ENCODE measurements around the gene CASZ1. TPM values are rescaled to one million over a fixed set of nuclear protein-coding genes. Genes with fewer than 3 reads are reported as not detected.

CASZ1 gene
- total and polyA plus RNA-seq, 10 of the 15 experiments (the other 5 are each of a cell fraction or from before 2014, with no cell fraction given), result 0.52 to 9.8 (median 3.7) TPM

DNA sequence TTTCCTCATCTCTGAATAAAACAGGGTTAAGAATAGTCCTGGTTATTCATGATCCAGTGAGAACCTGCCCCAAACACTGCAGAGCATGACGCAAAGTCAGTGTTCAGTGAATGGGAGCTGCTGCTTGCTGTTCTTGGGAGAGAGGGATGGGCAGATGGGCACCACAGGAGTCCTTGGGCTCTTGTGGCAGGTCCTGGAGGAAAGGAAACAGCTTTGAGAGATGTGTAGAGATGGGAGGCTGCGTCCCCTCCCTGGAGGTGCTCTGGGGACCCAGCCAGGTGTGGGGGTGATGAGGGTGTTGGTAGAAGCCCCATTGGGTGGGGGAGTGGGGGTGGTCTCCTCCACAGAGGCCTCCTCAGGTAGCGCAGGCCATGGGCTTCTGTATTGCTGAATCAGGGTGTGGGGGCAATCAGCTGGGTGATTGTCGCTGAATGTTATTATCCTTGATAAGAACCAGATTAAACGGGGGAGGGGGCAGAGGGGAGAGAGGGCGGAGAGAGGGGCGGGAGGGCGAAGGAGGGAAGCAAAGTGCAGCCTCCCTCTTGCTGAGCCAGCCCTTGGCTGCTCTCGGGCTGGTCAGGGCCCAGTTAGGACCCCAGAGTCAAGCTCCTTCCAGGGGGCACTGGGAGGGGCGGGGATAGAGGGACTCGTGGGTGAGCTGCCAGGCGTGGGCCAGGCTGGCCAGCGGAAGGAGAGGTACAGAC is 22.9 kb upstream of the CASZ1 start:
- no peak overlapping the region for H3K27ac ChIP-seq (ENCODE audit: control insufficient read depth, insufficient read depth)
- no peaks in the 10 kb centered on the region for H3K4me1 ChIP-seq (ENCODE audit: control insufficient read depth, insufficient read depth, low read length)
- FAIRE-seq (no peak), DNase-seq (ENCODE audit: low read depth, low spot score) (no peak), ATAC-seq (no peak)
- ChIA-PET POLR2A (no interaction called here), SMC1A (ENCODE audit: uncharacterized antibody, unreplicated experiment) (no interaction called here), RAD21 (ENCODE audit: unreplicated experiment) (no interaction called here), CTCF (no interaction called here)
- no peak overlapping the region for H2AFZ ChIP-seq (ENCODE audit: control insufficient read depth, low read depth, low read length)
- in situ Hi-C loops (cut with MboI), result no loop called here
- H3K9ac ChIP-seq (ENCODE audit: control insufficient read depth, insufficient read depth, low read length), result no peak overlapping the region
- no peaks in the 10 kb centered on the region for H3K79me2 ChIP-seq (ENCODE audit: control insufficient read depth, insufficient read depth, low read length)
- WGBS (ENCODE audit: insufficient coverage, insufficient replicate concordance, low lambda C conversion rate, missing lambda C conversion rate), result 27% methylated on average over 9 of the region's 13 CpGs
- peaks cover 0 to 2% of the 10 kb centered on the region in 2 experiments; a peak in 2 of 4 replicates for H3K27me3 ChIP-seq (replicated peaks in 1 of 2; ENCODE audit: control insufficient read depth in 2 of 2, insufficient read depth in 2 of 2, low read length in 1 of 2)
- no peak overlapping the region for H3K4me3 ChIP-seq
- no peaks in the 10 kb centered on the region for H4K20me1 ChIP-seq (ENCODE audit: control insufficient read depth, insufficient read depth)
- no peaks in the 10 kb centered on the region for H3K9me3 ChIP-seq (replicated peaks; ENCODE audit: control insufficient read depth, insufficient read depth, low read length)
- no TSS peak for BruUV-seq (replicated peaks)
- no peak overlapping the region for H3K4me2 ChIP-seq (ENCODE audit: control insufficient read depth, insufficient read depth)
- intact Hi-C loops (cut with micrococcal nuclease; ENCODE audit: unreplicated experiment), result no loop called here
- no peaks in the 10 kb centered on the region for H3K36me3 ChIP-seq (ENCODE audit: control insufficient read depth in 2 of 2, insufficient read depth in 2 of 2, low read length in 1 of 2)
- TF ChIP-seq STAT3 (IDR thresholded peaks at IDR 0.05; ENCODE audit: low read depth, low read length), result no peak
- TF ChIP-seq, protein P1, sequence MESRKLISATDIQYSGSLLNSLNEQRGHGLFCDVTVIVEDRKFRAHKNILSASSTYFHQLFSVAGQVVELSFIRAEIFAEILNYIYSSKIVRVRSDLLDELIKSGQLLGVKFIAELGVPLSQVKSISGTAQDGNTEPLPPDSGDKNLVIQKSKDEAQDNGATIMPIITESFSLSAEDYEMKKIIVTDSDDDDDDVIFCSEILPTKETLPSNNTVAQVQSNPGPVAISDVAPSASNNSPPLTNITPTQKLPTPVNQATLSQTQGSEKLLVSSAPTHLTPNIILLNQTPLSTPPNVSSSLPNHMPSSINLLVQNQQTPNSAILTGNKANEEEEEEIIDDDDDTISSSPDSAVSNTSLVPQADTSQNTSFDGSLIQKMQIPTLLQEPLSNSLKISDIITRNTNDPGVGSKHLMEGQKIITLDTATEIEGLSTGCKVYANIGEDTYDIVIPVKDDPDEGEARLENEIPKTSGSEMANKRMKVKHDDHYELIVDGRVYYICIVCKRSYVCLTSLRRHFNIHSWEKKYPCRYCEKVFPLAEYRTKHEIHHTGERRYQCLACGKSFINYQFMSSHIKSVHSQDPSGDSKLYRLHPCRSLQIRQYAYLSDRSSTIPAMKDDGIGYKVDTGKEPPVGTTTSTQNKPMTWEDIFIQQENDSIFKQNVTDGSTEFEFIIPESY (IDR thresholded peaks at IDR 0.05), result no peak
- no peak for TF ChIP-seq RELA (IDR thresholded peaks at IDR 0.05; ENCODE audit: borderline replicate concordance, partially characterized antibody)
- TF ChIP-seq, protein P2, sequence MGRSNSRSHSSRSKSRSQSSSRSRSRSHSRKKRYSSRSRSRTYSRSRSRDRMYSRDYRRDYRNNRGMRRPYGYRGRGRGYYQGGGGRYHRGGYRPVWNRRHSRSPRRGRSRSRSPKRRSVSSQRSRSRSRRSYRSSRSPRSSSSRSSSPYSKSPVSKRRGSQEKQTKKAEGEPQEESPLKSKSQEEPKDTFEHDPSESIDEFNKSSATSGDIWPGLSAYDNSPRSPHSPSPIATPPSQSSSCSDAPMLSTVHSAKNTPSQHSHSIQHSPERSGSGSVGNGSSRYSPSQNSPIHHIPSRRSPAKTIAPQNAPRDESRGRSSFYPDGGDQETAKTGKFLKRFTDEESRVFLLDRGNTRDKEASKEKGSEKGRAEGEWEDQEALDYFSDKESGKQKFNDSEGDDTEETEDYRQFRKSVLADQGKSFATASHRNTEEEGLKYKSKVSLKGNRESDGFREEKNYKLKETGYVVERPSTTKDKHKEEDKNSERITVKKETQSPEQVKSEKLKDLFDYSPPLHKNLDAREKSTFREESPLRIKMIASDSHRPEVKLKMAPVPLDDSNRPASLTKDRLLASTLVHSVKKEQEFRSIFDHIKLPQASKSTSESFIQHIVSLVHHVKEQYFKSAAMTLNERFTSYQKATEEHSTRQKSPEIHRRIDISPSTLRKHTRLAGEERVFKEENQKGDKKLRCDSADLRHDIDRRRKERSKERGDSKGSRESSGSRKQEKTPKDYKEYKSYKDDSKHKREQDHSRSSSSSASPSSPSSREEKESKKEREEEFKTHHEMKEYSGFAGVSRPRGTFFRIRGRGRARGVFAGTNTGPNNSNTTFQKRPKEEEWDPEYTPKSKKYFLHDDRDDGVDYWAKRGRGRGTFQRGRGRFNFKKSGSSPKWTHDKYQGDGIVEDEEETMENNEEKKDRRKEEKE (IDR thresholded peaks at IDR 0.05), result no peak
- TF ChIP-seq RFX5 (IDR thresholded peaks at IDR 0.05; ENCODE audit: low read depth, low read length), result no peak
- TF ChIP-seq, protein P3, sequence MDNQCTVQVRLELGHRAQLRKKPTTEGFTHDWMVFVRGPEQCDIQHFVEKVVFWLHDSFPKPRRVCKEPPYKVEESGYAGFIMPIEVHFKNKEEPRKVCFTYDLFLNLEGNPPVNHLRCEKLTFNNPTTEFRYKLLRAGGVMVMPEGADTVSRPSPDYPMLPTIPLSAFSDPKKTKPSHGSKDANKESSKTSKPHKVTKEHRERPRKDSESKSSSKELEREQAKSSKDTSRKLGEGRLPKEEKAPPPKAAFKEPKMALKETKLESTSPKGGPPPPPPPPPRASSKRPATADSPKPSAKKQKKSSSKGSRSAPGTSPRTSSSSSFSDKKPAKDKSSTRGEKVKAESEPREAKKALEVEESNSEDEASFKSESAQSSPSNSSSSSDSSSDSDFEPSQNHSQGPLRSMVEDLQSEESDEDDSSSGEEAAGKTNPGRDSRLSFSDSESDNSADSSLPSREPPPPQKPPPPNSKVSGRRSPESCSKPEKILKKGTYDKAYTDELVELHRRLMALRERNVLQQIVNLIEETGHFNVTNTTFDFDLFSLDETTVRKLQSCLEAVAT (IDR thresholded peaks at IDR 0.05), result no peak
- no peak for TF ChIP-seq NFXL1 (IDR thresholded peaks at IDR 0.05; ENCODE audit: borderline replicate concordance)
- TF ChIP-seq, protein P4, sequence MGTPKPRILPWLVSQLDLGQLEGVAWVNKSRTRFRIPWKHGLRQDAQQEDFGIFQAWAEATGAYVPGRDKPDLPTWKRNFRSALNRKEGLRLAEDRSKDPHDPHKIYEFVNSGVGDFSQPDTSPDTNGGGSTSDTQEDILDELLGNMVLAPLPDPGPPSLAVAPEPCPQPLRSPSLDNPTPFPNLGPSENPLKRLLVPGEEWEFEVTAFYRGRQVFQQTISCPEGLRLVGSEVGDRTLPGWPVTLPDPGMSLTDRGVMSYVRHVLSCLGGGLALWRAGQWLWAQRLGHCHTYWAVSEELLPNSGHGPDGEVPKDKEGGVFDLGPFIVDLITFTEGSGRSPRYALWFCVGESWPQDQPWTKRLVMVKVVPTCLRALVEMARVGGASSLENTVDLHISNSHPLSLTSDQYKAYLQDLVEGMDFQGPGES (IDR thresholded peaks at IDR 0.05), result no peak
- TF ChIP-seq KAT2A (conservative IDR thresholded peaks at IDR 0.05; ENCODE audit: control insufficient read depth, low read depth, low read length), result no peak
- TF ChIP-seq BCL11A (IDR thresholded peaks at IDR 0.05; ENCODE audit: low read depth, low read length), result no peak
- no peak for TF ChIP-seq BRCA1 (IDR thresholded peaks at IDR 0.05; ENCODE audit: low read depth, low read length)
- TF ChIP-seq HDAC6 (IDR thresholded peaks at IDR 0.05; ENCODE audit: unreplicated experiment), result no peak
- no peak for TF ChIP-seq ZNF622 (IDR thresholded peaks at IDR 0.05)
- TF ChIP-seq IKZF1 (conservative IDR thresholded peaks at IDR 0.05), result no peak
- no peak for TF ChIP-seq POLR2AphosphoS2 (IDR thresholded peaks at IDR 0.05; ENCODE audit: low read depth, low read length)
- no peak for TF ChIP-seq ASH2L (IDR thresholded peaks at IDR 0.05; ENCODE audit: borderline replicate concordance, low read depth)
